IPS-18c (cell line): ENCODE results near the gene MUL1.

ENCODE experiments used
- H3K4me3 ChIP-seq: 2 replicates; pipeline ENCODE4 v1.7.0; 2013; ENCODE audit warnings: low read depth, mild to moderate bottlenecking, low read length, moderate library complexity; ENCODE audit not compliant: insufficient read depth
- H3K9me3 ChIP-seq: one replicate; pipeline ENCODE4 v1.6.1; 2013; ENCODE audit warnings: mild to moderate bottlenecking, low read length, moderate library complexity; ENCODE audit not compliant: control insufficient read depth, insufficient read depth

MUL1 gene

GRCh38 chr1:20507564-20508410 is at the start of gene MUL1:
Gene MUL1 (minus strand): TSS chr1:20508151. CDS start chr1:20508024, 127 bp downstream.
- Histone ChIP-seq H3K9me3 (no peaks in the 10 kb centered on the region), H3K4me3 (peak within 1 kb of the TSS; percentile 77)

- Histone ChIP-seq H3K4me3 (no peak overlapping the region), H3K9me3 (peaks cover under 1% of the 10 kb centered on the region)
These were observed 47.8 kb upstream of the MUL1 start for GRCh38 chr1:20555758-20556120.

- H3K4me3 ChIP-seq: no peak overlapping the region
- peaks cover 2% of the 10 kb centered on the region for H3K9me3 ChIP-seq
These were observed 47.2 kb upstream of the MUL1 start for GRCh38 chr1:20555025-20555757.

- H3K4me3 ChIP-seq: peak overlapping the region; percentile 55
- H3K9me3 ChIP-seq: peaks cover 3% of the 10 kb centered on the region
These were observed 44.9 kb upstream of the MUL1 start for GRCh38 chr1:20552728-20553445.

- H3K4me3 ChIP-seq: peak within 1 kb of the TSS; percentile 55
- peaks cover 4% of the 10 kb centered on the region for H3K9me3 ChIP-seq
These were observed 44.2 kb upstream of the MUL1 start, which contains the start of gene FAM43B for GRCh38 chr1:20551945-20552727. Gene FAM43B (plus strand): TSS chr1:20552573. CDS start chr1:20552974, 401 bp downstream.

- no peak overlapping the region for H3K4me3 ChIP-seq
- H3K9me3 ChIP-seq: peaks cover 4% of the 10 kb centered on the region
These were observed 43.2 kb upstream of the MUL1 start for GRCh38 chr1:20551161-20551560.

GRCh38 chr1:20546637-20547036 is 38.7 kb upstream of the MUL1 start:
- no peak overlapping the region for H3K4me3 ChIP-seq
- peaks cover 4% of the 10 kb centered on the region for H3K9me3 ChIP-seq

- no peak overlapping the region for H3K4me3 ChIP-seq
- peaks cover 2% of the 10 kb centered on the region for H3K9me3 ChIP-seq
These were observed 32.3 kb upstream of the MUL1 start for GRCh38 chr1:20540281-20540680.

- no peak overlapping the region for H3K4me3 ChIP-seq
These were observed 31.0 kb upstream of the MUL1 start for GRCh38 chr1:20538760-20539551.

GRCh38 chr1:20538227-20538626 is 30.3 kb upstream of the MUL1 start:
- Histone ChIP-seq H3K4me3 (no peak overlapping the region), H3K9me3 (peaks cover 2% of the 10 kb centered on the region)

More at GRCh38 chr1:20538760-20539551, 31.0 kb upstream of the MUL1 start:
- H3K9me3 ChIP-seq: peaks cover 2% of the 10 kb centered on the region

- H3K9me3 ChIP-seq: peaks cover 2% of the 10 kb centered on the region
- H3K4me3 ChIP-seq: no peak overlapping the region
These were observed 26.9 kb upstream of the MUL1 start for GRCh38 chr1:20534659-20535417.

GRCh38 chr1:20533635-20534034 is 25.7 kb upstream of the MUL1 start:
- no peak overlapping the region for H3K4me3 ChIP-seq
- H3K9me3 ChIP-seq: peaks cover 2% of the 10 kb centered on the region

- H3K9me3 ChIP-seq: no peaks in the 10 kb centered on the region
- H3K4me3 ChIP-seq: no peak overlapping the region
These were observed 22.9 kb upstream of the MUL1 start for GRCh38 chr1:20530901-20531300.

GRCh38 chr1:20530306-20530705 is 22.4 kb upstream of the MUL1 start:
- Histone ChIP-seq H3K4me3 (no peak overlapping the region), H3K9me3 (no peaks in the 10 kb centered on the region)

- H3K9me3 ChIP-seq: no peaks in the 10 kb centered on the region
- no peak overlapping the region for H3K4me3 ChIP-seq
These were observed 20.3 kb upstream of the MUL1 start for GRCh38 chr1:20528221-20528620.

- Histone ChIP-seq H3K9me3 (no peaks in the 10 kb centered on the region), H3K4me3 (no peak overlapping the region)
These were observed 18.3 kb upstream of the MUL1 start for GRCh38 chr1:20526267-20526666.
